Mesothelial cell of epicardium (in vitro differentiated cells): Measurements from ENCODE around the gene CYP4B1. TPM values are rescaled to one million over a fixed set of nuclear protein-coding genes. Genes with fewer than 3 reads are reported as not detected.
"Not testable (repeated sequence)": the region's sequence is repeated elsewhere in the genome, so short reads cannot be mapped to it uniquely, and the experiment has no call there.

Experiments
- DNase-seq, 2 experiments: peaks; one replicate each; pipeline ENCODE4 v3.0.0; 2021; ENCODE audit warnings: low spot score in 2 of 2; ENCODE audit not compliant: unreplicated experiment in 2 of 2
- H3K27ac Mint-ChIP-seq: 2 replicates; pipeline ENCODE4 v1.8.0; 2021; ENCODE audit warnings: mixed read lengths
- H3K27me3 Mint-ChIP-seq: 2 replicates; pipeline ENCODE4 v1.8.0; 2021; ENCODE audit warnings: low read depth, mixed read lengths
- H3K36me3 Mint-ChIP-seq: 2 replicates; pipeline ENCODE4 v1.8.0; 2021; ENCODE audit warnings: mixed read lengths
- H3K4me1 Mint-ChIP-seq: 2 replicates; pipeline ENCODE4 v1.8.0; 2021; ENCODE audit warnings: mixed read lengths
- H3K4me3 Mint-ChIP-seq: 2 replicates; pipeline ENCODE4 v1.8.0; 2021; ENCODE audit warnings: mild to moderate bottlenecking, moderate library complexity, mixed read lengths
- H3K9me3 Mint-ChIP-seq: 2 replicates; pipeline ENCODE4 v1.8.0; 2021; ENCODE audit warnings: mixed read lengths
- total RNA-seq: library from RNA; stranded (reverse); gene quantifications from 3 replicates; pipeline ENCODE4 v1.2.1, GENCODE V29; 2021
- TF ChIP-seq, protein P1 (sequence below): fragments of 200-600 bp; sonication (generic); IDR thresholded peaks from one replicate; pipeline ENCODE4 v1.5.0; 2021; ENCODE audit warnings: antibody characterized with exemption; ENCODE audit not compliant: unreplicated experiment

The CYP4B1 gene
- 0.20 to 0.40 TPM (median 0.27 TPM) in 3 replicates for total RNA-seq

DNA sequence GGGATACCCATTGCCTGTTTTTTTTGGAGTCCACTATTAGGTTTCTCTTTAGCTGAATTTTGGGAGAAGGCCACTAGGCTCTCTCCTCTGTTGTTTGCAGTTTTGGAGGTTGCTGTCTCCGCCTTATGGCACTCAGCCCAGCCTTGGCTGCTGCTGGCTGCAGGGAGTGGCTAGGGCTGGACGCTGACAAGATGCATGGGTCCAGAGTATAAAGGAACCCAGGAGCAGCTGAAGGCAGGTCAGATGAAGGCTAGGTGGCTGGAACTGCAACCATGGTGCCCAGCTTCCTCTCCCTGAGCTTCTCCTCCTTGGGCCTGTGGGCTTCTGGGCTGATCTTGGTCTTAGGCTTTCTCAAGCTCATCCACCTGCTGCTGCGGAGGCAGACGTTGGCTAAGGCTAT is at the start of gene CYP4B1:
TSS of gene CYP4B1 (plus strand) at position 237 of the 400 bp plus-strand sequence. CDS start at position 273, 36 bp downstream.
- TF ChIP-seq, protein P1, sequence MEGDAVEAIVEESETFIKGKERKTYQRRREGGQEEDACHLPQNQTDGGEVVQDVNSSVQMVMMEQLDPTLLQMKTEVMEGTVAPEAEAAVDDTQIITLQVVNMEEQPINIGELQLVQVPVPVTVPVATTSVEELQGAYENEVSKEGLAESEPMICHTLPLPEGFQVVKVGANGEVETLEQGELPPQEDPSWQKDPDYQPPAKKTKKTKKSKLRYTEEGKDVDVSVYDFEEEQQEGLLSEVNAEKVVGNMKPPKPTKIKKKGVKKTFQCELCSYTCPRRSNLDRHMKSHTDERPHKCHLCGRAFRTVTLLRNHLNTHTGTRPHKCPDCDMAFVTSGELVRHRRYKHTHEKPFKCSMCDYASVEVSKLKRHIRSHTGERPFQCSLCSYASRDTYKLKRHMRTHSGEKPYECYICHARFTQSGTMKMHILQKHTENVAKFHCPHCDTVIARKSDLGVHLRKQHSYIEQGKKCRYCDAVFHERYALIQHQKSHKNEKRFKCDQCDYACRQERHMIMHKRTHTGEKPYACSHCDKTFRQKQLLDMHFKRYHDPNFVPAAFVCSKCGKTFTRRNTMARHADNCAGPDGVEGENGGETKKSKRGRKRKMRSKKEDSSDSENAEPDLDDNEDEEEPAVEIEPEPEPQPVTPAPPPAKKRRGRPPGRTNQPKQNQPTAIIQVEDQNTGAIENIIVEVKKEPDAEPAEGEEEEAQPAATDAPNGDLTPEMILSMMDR = no peak
- Mint-ChIP-seq H3K36me3 (no peaks in the 10 kb centered on the region), H3K4me3 (no peak within 1 kb of the TSS), H3K9me3 (peaks cover 3% of the 10 kb centered on the region), H3K27ac (no peak within 1 kb of the TSS), H3K27me3 (peaks cover 25% of the 10 kb centered on the region), H3K4me1 (no peaks in the 10 kb centered on the region)
- DNase-seq = no peak

DNA sequence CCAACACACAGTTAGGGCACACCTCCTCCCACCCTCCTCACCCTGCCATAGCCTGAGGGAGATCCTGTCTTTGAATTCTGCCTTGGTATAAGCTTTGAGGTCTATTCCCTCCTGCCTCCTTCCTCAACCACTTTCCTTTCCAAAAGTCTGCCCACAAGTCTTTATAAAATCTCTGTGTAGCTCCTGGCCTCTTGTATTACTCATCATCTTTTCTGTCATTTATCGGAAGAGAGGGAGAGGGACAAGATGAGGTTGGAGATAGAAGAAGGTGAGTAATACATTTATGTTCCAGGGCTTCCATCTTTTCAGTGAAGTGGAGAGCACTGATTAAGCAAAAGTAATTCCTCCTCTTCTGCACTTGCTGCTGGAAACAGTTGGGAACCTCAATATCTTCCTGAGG is 49.4 kb upstream of the CYP4B1 start:
- H3K27ac Mint-ChIP-seq = no peak overlapping the region
- H3K27me3 Mint-ChIP-seq = peaks cover 44% of the 10 kb centered on the region
- TF ChIP-seq, protein P1 = no peak
- DNase-seq = no peak
- no peaks in the 10 kb centered on the region for H3K9me3 Mint-ChIP-seq
- no peaks in the 10 kb centered on the region for H3K36me3 Mint-ChIP-seq
- peaks cover under 1% of the 10 kb centered on the region for H3K4me1 Mint-ChIP-seq
- no peak overlapping the region for H3K4me3 Mint-ChIP-seq

DNA sequence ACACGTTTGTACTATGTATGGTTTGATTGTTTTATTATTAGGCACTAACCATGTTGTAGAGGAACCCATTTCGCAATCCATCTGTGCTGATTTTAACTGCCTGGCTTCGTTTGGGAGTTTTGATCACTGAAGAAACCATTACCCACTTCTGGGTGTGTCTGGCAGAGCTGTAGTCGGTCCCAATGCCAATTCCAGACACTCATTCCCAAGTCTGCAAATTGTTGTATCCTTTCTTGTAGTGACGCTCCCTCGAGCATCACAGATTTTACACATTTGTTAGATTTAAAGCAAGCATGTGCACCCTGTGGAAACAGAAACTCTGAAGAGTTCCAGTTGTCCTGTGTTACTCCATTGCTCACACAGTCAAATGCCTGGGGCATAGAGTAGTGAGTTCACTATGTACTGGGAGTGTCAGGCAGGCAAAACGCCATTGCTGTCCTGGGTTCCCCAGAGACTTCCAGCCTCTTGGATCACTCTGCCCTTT is 48.9 kb upstream of the CYP4B1 start:
- TF ChIP-seq, protein P1 = no peak
- Mint-ChIP-seq H3K27me3 (peaks cover 41% of the 10 kb centered on the region), H3K4me1 (peaks cover 6% of the 10 kb centered on the region), H3K36me3 (no peaks in the 10 kb centered on the region), H3K9me3 (no peaks in the 10 kb centered on the region), H3K4me3 (no peak overlapping the region), H3K27ac (no peak overlapping the region)
- DNase-seq = no peak

DNA sequence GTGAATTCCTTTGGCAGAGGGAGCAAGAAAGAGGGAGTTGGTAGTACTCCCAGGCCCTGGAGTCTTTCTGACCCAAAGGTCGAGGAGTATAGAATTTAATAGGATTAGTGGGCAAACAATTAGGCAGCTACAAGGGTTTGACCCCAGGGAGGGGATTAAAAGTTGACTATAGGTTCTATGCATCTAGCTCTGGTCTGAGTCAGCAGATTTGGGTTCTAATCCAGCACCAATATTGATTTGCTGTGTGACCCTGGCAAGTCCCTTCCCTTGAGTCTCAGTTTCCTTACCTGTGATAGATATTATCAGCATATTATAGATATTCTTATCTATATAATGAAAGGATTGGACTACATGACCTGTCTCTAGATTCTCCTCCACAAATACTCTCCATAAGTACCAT is 44.9 kb upstream of the CYP4B1 start:
- H3K4me1 Mint-ChIP-seq = peaks cover 44% of the 10 kb centered on the region
- no peak overlapping the region for H3K27ac Mint-ChIP-seq
- no peak for DNase-seq
- no peak overlapping the region for H3K4me3 Mint-ChIP-seq
- H3K9me3 Mint-ChIP-seq = no peaks in the 10 kb centered on the region
- TF ChIP-seq, protein P1 = no peak
- H3K36me3 Mint-ChIP-seq = no peaks in the 10 kb centered on the region
- H3K27me3 Mint-ChIP-seq = peaks cover 16% of the 10 kb centered on the region

DNA sequence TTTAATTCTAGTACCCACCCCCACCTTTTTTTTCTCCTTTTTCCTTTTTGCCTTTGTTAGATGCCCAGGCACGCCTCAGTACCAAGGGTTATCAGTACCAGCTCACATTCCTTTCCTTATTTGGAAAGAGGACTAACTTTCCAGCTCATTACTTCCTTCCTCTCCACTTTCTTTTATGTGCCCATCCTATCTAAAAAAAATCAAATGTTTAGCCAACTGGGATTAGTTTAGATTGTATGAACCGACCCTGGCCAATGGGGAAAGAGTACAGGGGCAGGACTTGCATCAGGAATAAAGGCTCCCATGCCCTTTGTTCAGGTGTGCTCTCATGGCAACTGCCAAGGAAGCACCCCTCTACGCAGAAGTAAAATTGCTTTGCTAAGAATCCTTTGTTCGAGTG is 44.1 kb upstream of the CYP4B1 start:
- H3K27ac Mint-ChIP-seq = peak overlapping the region; percentile 73
- not testable (repeated sequence) for H3K9me3 Mint-ChIP-seq, H3K36me3 Mint-ChIP-seq, H3K4me3 Mint-ChIP-seq, DNase-seq
- H3K4me1 Mint-ChIP-seq = peaks cover 48% of the 10 kb centered on the region
- H3K27me3 Mint-ChIP-seq = peaks cover 12% of the 10 kb centered on the region

DNA sequence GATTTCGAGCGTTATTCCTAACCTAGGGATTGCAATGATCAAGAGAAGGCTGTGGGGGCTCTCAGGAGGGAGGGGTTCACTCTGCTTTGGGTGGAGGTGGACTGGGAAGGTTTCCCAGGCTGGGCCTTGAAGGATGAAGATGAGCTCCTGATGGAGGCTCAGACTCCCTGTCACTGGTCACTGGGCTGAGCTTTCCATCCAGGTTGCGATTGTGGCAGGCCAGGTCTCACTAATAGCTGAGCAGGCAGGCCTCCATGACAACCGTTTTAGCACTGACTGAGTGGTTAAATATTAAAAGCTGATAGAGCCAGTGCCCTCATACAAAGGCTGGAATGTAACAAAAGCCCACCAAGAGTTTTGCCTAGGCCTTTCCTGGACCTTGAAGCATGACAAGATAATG is 43.7 kb upstream of the CYP4B1 start:
- Mint-ChIP-seq H3K9me3 (no peaks in the 10 kb centered on the region), H3K27ac (peak overlapping the region; percentile 38), H3K27me3 (peaks cover 8% of the 10 kb centered on the region), H3K36me3 (no peaks in the 10 kb centered on the region), H3K4me3 (no peak overlapping the region), H3K4me1 (peaks cover 48% of the 10 kb centered on the region)
- TF ChIP-seq, protein P1 = no peak
- no peak for DNase-seq
